Stimulated activated CD4-positive, alpha-beta T cell treated with anti-CD3 and anti-CD28 coated beads, Interleukin-1b, Interleukin-23, amount 100 ng/mL, for 1 hour (primary cell): ENCODE measurements around the gene SLC7A10.
"Not testable (repeated sequence)": the region's sequence is repeated elsewhere in the genome, so short reads cannot be mapped to it uniquely, and the experiment has no call there.

Experiments
- DNase-seq, 2 donors: peaks; one replicate each; pipeline ENCODE4 v3.0.0-alpha.2; 2020; ENCODE audit warnings: low read depth in 2 of 2

Gene SLC7A10

GRCh38 chr19:33177417-33177979 is 48.2 kb downstream of the SLC7A10 start:
- DNase-seq: no peak

- DNase-seq: peak; percentile 88 to 93
Observed at GRCh38 chr19:33176670-33177416, 48.8 kb downstream of the SLC7A10 start.

- no peak for DNase-seq
Observed at GRCh38 chr19:33175886-33176669, 49.6 kb downstream of the SLC7A10 start.

- DNase-seq: no peak
Observed at GRCh38 chr19:33175156-33175782, 50.4 kb downstream of the SLC7A10 start.

- no peak for DNase-seq
Observed at GRCh38 chr19:33174186-33174585, 51.5 kb downstream of the SLC7A10 start.

GRCh38 chr19:33171916-33172359 is 53.7 kb downstream of the SLC7A10 start:
- DNase-seq: no peak

GRCh38 chr19:33171222-33171795 is 54.3 kb downstream of the SLC7A10 start:
- no peak for DNase-seq

GRCh38 chr19:33168528-33168927 is 57.1 kb downstream of the SLC7A10 start:
- DNase-seq: no peak

- DNase-seq: no peak
Observed at GRCh38 chr19:33167438-33167837, 58.2 kb downstream of the SLC7A10 start.

- DNase-seq: not testable (repeated sequence)
Observed at GRCh38 chr19:33166037-33166436, 59.6 kb downstream of the SLC7A10 start.

- no peak for DNase-seq
Observed at GRCh38 chr19:33163481-33163880, 62.2 kb downstream of the SLC7A10 start.

- no peak for DNase-seq
Observed at GRCh38 chr19:33161201-33161600, 64.4 kb downstream of the SLC7A10 start.

GRCh38 chr19:33159893-33160292 is 65.8 kb downstream of the SLC7A10 start:
- DNase-seq: no peak

- no peak for DNase-seq
Observed at GRCh38 chr19:33159149-33159548, 66.5 kb downstream of the SLC7A10 start.
